Loucy (cell line): Measurements from ENCODE around the gene EXOC2.

Source experiments
- CTCF ChIP-seq: fragments of 200-600 bp; sonication (generic); conservative IDR thresholded peaks from 2 replicates; pipeline ENCODE4 v1.5.1; 2014; ENCODE audit warnings: mild to moderate bottlenecking, antibody characterized with exemption, low read length
- EZH2phosphoT487 ChIP-seq: fragments of 200-600 bp; IDR thresholded peaks from 2 replicates; pipeline ENCODE4 v1.6.1; 2018; ENCODE audit warnings: antibody characterized with exemption, mild to moderate bottlenecking, moderate library complexity, borderline replicate concordance

- TF ChIP-seq CTCF (peak; percentile 64), EZH2phosphoT487 (no peak)
Observed at GRCh38 chr6:558089-558488, 134.8 kb downstream of the EXOC2 start.
